Ammon's horn (tissue), 1 donor: ENCODE results near the gene C6orf132.
"Not testable (repeated sequence)": the region's sequence is repeated elsewhere in the genome, so short reads cannot be mapped to it uniquely, and the experiment has no call there.

Source experiments
- DNase-seq: peaks from one replicate; pipeline ENCODE4 v3.0.0-alpha.2; 2016; ENCODE audit warnings: low spot score

C6orf132 gene

GRCh38 chr6:42142118-42142835, at the start of gene C6orf132:
TSS of gene C6orf132 (minus strand) at chr6:42142620. CDS start at chr6:42142444, 176 bp downstream.
- no peak for DNase-seq

DNA sequence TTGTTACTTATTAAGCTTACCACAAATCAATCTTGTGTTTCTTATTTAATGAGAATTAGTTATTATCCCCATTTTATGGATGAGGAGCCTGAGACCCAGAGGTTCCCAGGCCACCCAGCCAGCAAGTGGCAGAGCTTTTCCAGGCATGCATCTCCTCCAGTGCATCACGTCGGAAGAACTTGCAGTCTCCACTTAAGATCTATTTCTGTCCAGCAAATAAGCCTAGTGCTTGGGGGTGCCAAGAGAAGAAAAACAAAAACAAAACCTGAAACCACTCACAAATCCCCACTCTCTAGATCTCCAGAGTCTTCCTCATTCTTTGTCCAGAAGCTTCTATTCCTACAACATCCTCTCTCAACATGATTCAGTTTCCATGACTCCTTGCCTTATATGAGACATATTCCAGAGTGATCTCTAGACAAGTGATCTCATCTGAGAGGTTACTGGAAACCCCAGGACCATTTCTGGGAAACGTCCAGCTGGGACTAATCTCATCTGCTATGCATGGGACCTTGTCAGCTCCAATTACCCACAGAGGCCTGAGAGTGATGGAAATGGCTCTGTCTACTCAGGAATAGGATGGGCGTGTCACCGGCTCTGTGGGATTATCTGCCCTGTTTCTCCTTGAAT, 48.2 kb upstream of the C6orf132 start:
- DNase-seq = no peak

- no peak for DNase-seq
Measured at GRCh38 chr6:42188406-42188805, 46.0 kb upstream of the C6orf132 start.

GRCh38 chr6:42185597-42185996, 43.2 kb upstream of the C6orf132 start:
- no peak for DNase-seq

DNA sequence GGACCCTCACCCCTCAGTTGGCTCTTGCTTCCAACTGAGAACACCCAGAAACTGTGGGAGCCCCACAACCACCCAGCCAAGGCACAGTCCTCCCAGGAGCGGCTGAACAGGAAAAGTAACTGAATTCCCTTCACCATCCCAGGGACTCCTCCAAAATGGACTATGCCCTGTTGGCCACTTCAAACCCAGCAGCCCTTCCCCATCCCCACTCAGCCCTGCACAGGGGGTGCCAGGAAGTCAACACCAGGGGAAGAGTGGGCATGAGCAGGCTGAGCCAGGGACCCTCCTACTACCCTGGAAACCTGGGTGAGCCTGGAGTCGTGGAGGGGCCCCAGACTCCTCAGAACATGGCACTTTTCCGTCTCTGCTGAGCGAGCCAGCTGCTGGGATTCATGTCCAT, 42.1 kb upstream of the C6orf132 start:
- DNase-seq = no peak

- DNase-seq = no peak
Measured at GRCh38 chr6:42182101-42182500, 39.7 kb upstream of the C6orf132 start.

DNA sequence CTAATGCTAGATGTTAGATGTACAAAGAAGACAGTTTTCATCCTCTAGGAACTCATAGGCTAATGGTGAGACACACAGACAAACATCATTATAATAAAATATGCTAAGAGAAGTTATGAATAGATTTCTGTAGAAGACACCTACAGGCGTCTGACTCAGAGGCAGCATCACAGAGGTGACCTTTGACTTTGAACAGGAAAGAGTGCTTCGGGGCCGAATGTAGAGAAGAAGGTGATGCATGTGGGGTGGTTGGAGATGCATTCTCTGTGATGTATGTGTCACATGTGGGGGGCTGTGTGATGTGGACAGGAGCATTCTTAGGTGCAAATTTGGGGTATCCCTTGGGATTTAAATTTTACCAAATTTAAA, 37.5 kb upstream of the C6orf132 start:
- no peak for DNase-seq

- no peak for DNase-seq
Measured at GRCh38 chr6:42179261-42179944, 37.0 kb upstream of the C6orf132 start.

DNA sequence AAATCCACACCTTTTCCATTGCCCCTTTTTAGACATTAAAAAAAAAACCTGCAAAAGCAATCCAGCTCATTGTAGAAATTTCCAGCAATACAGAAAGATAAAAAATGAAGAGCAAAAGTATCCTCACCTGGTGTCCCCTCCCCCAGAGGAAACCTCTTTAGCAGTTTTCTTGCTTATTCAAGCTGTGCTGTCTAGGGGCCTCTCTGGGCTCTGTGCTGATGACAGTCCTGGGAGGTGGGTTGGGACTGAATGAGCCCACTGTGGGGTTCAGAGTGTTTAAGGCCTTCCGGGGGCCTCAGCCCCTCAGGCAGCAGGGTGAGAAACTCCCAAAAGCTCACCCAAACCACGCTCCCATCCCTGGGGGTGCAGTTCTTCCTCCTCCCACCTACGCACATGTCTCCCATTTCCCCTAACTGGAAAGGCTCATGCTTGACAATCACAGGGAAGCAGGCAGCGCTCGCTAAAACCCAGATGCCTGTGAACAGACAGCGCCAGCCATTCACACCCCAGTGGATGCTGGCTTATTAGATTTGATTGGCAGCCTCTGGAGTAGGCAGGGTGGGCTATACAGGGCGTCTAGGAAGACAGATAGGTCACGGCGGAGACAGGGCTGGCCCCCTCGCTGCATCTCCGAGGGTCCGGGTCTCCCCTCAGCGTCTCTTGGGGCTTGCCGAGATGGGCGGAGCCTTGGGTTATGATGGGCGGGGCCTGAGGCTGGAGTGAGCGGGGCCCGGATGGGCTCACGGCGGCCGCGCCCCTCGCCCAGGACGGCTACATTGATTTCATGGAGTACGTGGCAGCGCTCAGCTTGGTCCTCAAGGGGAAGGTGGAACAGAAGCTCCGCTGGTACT, 35.3 kb upstream of the C6orf132 start:
- DNase-seq = no peak

GRCh38 chr6:42176981-42177380, 34.6 kb upstream of the C6orf132 start:
- no peak for DNase-seq

GRCh38 chr6:42175860-42176259, 33.4 kb upstream of the C6orf132 start:
- no peak for DNase-seq

DNA sequence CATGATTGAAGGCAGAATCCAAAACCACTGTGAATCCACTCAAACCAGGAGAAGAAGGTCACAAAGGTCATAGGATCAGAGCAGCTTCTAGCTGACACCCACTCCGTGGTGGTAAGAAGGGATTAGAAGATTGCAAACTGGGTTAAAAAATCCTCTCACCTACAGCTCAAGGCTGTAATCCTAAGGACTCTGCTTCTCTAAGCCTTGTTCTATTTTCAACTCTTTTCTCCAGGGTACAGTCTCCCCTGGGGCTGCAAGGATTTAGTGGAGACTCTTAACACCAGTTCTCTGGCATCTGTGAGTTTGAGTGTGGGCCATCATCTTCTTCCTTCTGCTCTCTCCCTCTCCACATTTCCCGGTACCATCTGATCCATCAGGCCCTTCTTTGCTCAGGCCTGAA, 30.7 kb upstream of the C6orf132 start, which contains the start of gene GUCA1A:
GUCA1A (plus strand) TSS at position 264 of the 400 bp plus-strand sequence. CDS start 250 bp downstream, outside the sequence.
- DNase-seq = no peak

DNA sequence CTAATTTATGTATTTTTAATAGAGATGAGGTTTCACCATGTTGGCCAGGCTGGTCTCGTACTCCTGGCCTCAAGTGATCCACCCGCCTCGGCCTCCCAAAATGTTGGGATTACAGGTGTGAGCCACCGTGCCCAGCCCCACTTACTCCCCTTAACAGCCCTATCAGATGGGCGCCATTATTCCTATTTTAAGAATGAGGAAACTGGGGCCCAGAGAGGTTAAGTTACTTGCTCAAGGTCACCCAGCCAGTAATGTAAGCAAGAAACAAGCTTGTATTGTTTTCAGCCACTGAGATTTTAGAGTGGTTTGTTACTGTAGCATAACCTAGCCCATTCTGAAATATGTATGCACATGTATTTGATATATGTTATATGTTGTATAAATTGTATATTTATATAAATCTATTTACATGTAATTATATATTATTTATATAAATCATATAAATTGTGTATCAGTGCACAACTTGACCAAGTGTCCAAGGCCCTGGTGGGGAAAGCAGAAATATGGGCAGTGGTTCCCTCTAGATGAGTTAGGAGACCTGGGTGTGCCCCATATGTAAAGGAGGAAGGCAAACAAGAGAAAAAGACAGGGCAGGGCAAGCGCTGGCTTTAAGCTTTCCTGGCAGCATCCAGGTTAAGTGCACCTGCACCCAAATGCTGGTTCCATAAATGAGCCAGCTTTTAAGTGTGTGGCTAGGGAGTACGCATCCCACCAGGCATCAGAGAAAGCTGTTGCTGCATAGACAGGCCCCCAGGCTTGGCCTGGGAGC, 29.6 kb upstream of the C6orf132 start:
- no peak for DNase-seq

DNA sequence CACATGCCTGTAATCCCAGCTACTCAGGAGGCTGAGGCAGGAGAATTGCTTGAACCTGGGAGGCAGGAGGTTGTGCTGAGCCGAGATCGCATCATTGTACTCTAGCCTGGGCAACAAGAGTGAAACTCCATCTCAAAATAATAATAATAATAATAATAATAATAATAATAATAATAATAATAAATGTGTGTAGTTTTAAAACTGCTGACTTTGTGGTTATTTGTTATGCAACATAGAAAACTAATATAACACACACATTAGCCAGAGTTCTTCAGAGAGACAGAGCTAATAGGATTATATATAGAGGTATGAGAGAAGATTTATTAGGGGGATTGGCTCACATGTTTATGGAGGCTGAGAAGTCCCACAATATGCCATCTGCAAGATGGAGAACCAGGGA, 27.4 kb upstream of the C6orf132 start:
- not testable (repeated sequence) for DNase-seq

- DNase-seq = no peak
Measured at GRCh38 chr6:42168650-42169049, 26.2 kb upstream of the C6orf132 start.

DNA sequence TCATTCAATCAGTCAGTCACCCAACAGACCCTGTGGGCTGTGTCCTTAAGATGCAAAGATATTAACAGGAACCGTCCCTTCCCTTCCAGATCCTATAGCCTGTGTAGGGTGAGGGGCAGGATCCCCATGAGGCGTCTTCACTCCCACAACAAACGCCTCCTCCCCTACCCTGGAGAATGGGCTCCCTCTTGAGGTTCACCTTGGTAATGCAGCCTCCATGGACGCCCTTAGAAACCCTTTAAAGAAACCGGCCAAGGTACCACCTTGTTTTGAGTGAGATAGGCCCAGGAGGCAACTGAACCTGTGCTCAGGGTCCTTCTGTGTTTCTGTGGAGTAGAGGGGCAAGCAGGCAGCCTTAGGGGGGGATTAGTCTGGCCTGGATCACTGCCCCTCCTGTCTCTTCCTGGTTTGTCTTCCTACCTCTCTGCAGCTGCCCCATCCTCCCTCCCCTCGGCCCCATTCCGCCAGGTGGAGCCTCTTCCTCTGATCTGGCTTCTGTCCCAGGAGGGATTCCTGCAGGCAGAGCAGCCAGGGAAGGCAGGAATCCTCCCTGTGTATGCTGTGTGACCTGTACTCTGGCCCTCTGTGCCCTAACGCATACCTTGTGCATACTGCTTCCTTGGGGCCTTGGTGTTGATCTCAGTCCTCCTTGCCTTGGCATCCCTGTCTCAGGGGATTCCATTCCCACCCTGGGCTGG, 24.2 kb upstream of the C6orf132 start:
- peak; percentile 57 for DNase-seq

- no peak for DNase-seq
Measured at GRCh38 chr6:42165016-42165415, 22.6 kb upstream of the C6orf132 start.

DNA sequence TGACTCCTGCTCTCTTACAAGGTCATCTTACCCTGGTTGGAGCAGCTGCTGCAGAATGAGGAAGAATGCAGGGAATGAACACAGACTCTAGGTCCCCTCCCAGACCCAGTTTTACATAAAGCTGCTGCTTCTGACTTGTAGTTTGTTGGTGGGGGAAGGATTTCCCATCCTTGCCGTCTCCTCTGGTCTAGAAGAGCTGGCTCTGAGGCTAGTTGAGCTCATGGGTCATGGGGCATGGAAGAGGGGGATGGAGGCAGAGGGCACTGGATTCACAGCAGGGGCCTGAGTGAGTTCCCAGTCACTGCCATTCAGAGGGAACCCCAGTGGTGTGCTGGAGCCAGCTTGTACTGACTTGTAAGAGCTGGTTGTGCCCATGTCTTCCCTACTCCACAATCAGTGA, 21.6 kb upstream of the C6orf132 start:
- DNase-seq = no peak

- no peak for DNase-seq
Measured at GRCh38 chr6:42162812-42163211, 20.4 kb upstream of the C6orf132 start.

DNA sequence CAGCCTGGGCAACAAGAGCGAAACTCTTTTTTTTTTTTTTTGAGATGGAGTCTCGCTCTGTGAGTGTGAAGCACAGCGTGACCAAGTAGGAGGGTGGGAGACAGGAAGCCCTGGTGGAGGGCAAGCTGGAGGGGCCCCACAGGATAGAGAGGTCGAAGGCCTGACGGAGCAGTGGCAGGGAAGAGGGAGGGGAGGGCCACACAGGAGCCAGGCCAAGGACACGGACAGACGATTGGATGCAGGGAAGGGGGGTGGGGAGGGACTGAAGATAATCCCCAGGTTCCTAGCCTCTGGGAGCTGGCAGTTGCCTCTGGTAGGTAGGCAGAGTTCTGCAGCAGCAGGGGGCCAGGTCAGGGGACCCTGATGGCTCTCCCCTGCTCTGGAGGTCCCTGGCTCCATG, 20.0 kb upstream of the C6orf132 start:
- no peak for DNase-seq
